Nephron progenitor cell (in vitro differentiated cells): ENCODE data around the gene AP1S1.

ENCODE experiments used
- DNase-seq: peaks from one replicate; pipeline ENCODE4 v3.0.0; 2021
- H3K27ac Mint-ChIP-seq: 2 replicates; pipeline ENCODE4 v1.8.0; 2021; ENCODE audit warnings: mild to moderate bottlenecking, moderate library complexity, mixed read lengths
- H3K27me3 Mint-ChIP-seq: 2 replicates; pipeline ENCODE4 v1.8.0; 2021; ENCODE audit warnings: mild to moderate bottlenecking, low read depth, mixed read lengths; ENCODE audit not compliant: poor library complexity
- H3K36me3 Mint-ChIP-seq: 2 replicates; pipeline ENCODE4 v1.8.0; 2021; ENCODE audit warnings: low read depth, mixed read lengths
- H3K4me1 Mint-ChIP-seq: 2 replicates; pipeline ENCODE4 v1.8.0; 2021; ENCODE audit warnings: mixed read lengths
- H3K4me3 Mint-ChIP-seq: 2 replicates; pipeline ENCODE4 v1.8.0; 2021; ENCODE audit warnings: mild to moderate bottlenecking, moderate library complexity, mixed read lengths
- H3K9me3 Mint-ChIP-seq: 2 replicates; pipeline ENCODE4 v1.8.0; 2021; ENCODE audit warnings: mild to moderate bottlenecking, moderate library complexity, mixed read lengths
- CTCF ChIP-seq: fragments of 200-600 bp; sonication (generic); IDR thresholded peaks from 2 replicates; pipeline ENCODE4 v1.5.0; 2021; ENCODE audit warnings: antibody characterized with exemption

The AP1S1 gene

GRCh38 chr7:101171442-101171837, 17.2 kb downstream of the AP1S1 start:
- no peaks in the 10 kb centered on the region for H3K9me3 Mint-ChIP-seq
- H3K4me3 Mint-ChIP-seq, result peak overlapping the region; percentile 12
- no peaks in the 10 kb centered on the region for H3K36me3 Mint-ChIP-seq
- DNase-seq, result no peak
- H3K4me1 Mint-ChIP-seq, result peaks cover 61% of the 10 kb centered on the region
- no peak for TF ChIP-seq CTCF
- peaks cover 100% of the 10 kb centered on the region for H3K27me3 Mint-ChIP-seq
- no peak overlapping the region for H3K27ac Mint-ChIP-seq

DNA sequence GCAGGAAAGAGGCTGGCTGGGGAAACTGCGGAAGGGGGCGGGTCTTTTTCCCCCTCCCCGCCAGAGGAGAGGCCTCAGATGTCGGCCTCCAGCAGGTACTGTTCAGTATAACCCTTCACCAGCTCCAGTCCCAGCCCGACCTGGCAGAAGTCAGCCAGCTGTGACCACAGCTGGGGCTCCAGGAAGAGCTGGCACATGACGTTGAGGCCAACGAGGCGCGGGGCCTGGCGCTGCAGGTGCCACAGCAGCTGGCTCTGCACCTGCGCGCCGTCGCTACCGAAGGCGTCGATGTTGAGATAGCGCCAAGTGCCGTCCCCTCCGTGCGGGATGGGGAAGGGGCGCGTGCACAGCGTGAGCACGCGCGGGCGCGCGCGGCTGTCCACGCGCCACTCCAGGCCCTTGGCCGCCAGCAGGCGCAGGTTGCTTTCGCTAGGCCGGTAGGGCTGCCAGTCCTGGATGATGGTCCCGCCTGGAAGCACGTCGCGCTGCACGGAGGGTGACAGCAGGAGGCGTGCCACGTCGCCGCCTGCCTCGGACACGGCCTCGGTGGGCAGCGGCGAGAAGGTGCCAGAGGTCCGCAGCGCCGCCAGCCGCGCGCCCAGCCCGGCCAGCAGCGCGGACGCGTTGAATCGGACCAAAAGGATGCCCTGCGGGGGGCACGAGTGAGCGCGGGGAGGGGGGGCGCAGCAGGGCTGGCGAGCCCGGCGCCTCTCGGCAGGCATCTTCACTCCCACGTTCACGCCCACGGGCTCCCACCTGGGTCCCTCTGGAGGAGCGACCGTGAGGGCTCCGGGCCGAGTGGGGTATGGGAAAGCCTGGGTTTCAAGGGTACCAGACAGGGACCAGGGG, 18.0 kb downstream of the AP1S1 start:
- no peak for DNase-seq
- peak overlapping the region; percentile 12 for H3K4me3 Mint-ChIP-seq
- TF ChIP-seq CTCF, result no peak
- peaks cover 100% of the 10 kb centered on the region for H3K27me3 Mint-ChIP-seq
- no peak overlapping the region for H3K27ac Mint-ChIP-seq
- H3K9me3 Mint-ChIP-seq, result no peaks in the 10 kb centered on the region
- H3K4me1 Mint-ChIP-seq, result peaks cover 55% of the 10 kb centered on the region
- no peaks in the 10 kb centered on the region for H3K36me3 Mint-ChIP-seq

DNA sequence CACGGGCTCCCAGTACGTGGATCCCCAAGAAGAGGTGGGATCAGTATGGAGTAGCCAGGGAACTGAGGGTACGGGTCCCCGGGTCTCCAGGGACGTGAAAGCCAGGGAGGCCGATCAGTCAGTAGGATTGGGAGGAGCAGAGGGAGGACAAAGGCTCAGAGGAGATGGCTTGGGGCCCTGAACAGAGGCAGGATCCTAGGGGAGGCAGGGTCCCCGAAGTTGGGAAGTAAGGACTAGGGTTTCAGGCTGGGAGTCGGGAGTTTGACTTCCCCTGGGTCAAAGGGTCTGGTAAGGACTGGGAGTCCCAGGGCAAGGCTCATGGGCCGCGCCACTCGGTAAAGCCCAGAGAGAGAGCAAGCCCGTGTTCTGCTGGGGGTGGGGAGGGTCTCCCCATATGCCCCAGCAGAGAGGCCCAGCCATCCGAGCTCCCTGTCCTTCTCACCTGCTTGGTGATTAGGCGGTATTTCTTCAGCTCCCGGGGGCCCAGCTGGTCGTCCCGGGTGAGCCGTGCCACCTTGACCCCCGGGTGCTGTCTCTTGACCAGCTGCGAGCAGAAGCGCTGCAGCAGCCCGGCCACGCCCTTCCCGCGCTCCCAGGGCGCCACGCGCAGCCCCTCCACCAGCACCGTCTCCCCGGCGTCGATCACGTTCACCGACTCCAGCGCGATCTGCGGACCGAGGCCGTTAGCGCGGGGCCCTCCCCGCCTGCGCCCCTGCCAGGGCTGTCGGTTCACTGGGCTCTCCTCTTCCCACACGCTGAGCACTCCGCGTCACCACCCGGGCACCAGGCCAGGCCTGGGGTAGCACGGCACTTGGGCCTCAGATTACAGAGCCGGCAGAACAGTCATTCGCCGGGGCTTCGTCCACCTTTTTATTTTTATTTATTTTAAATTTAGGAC, 18.8 kb downstream of the AP1S1 start:
- H3K4me3 Mint-ChIP-seq, result peak overlapping the region; percentile 45
- H3K9me3 Mint-ChIP-seq, result no peaks in the 10 kb centered on the region
- DNase-seq, result no peak
- peaks cover 100% of the 10 kb centered on the region for H3K27me3 Mint-ChIP-seq
- no peak for TF ChIP-seq CTCF
- H3K4me1 Mint-ChIP-seq, result peaks cover 46% of the 10 kb centered on the region
- no peaks in the 10 kb centered on the region for H3K36me3 Mint-ChIP-seq
- H3K27ac Mint-ChIP-seq, result no peak overlapping the region

GRCh38 chr7:101173752-101174244, 19.5 kb downstream of the AP1S1 start:
- Mint-ChIP-seq H3K9me3 (no peaks in the 10 kb centered on the region), H3K36me3 (no peaks in the 10 kb centered on the region), H3K4me3 (no peak overlapping the region), H3K27me3 (peaks cover 100% of the 10 kb centered on the region), H3K27ac (no peak overlapping the region), H3K4me1 (peaks cover 40% of the 10 kb centered on the region)
- no peak for TF ChIP-seq CTCF
- DNase-seq, result peak; percentile 66

GRCh38 chr7:101174322-101174854, 20.1 kb downstream of the AP1S1 start:
- peaks cover 40% of the 10 kb centered on the region for H3K4me1 Mint-ChIP-seq
- no peak overlapping the region for H3K27ac Mint-ChIP-seq
- no peaks in the 10 kb centered on the region for H3K36me3 Mint-ChIP-seq
- no peaks in the 10 kb centered on the region for H3K9me3 Mint-ChIP-seq
- DNase-seq, result no peak
- H3K4me3 Mint-ChIP-seq, result no peak overlapping the region
- TF ChIP-seq CTCF, result no peak
- H3K27me3 Mint-ChIP-seq, result peaks cover 100% of the 10 kb centered on the region
